HepG2 (cell line): ENCODE data around the gene HSPA1L. TPM values are rescaled to one million over a fixed set of nuclear protein-coding genes. Genes with fewer than 3 reads are reported as not detected.
A peak's percentile ranks its signal among the peaks of the same experiment; 100 is the strongest.

Experiments used
- ATF1 ChIP-seq: IDR thresholded peaks from 2 replicates; pipeline ENCODE4 v1.6.1; 2016; ENCODE audit warnings: mild to moderate bottlenecking, control low read depth
- CBX5 ChIP-seq: sonication (generic); formaldehyde crosslinking; IDR thresholded peaks from 2 replicates; pipeline ENCODE4 v1.4.0; 2020; ENCODE audit warnings: missing genetic modification reagents, borderline replicate concordance
- CHD4 ChIP-seq: fragments of 200-600 bp; sonication (generic); IDR thresholded peaks from 2 replicates; pipeline ENCODE4 v1.7.0; 2017; ENCODE audit warnings: mild to moderate bottlenecking, low read length, borderline replicate concordance
- MAF1 ChIP-seq: sonication (generic); formaldehyde crosslinking; IDR thresholded peaks from 2 replicates; pipeline ENCODE4 v1.5.0; 2020; ENCODE audit warnings: missing genetic modification reagents, borderline replicate concordance
- MEIS2 ChIP-seq: sonication (generic); formaldehyde crosslinking; IDR thresholded peaks from 2 replicates; pipeline ENCODE4 v1.9.0; 2021; ENCODE audit warnings: mild to moderate bottlenecking, missing genetic modification reagents
- MTF1 ChIP-seq: sonication (generic); formaldehyde crosslinking; IDR thresholded peaks from 2 replicates; pipeline ENCODE4 v1.5.0; 2020; ENCODE audit warnings: missing genetic modification reagents
- PAX8 ChIP-seq: sonication (generic); formaldehyde crosslinking; IDR thresholded peaks from 2 replicates; pipeline ENCODE4 v1.8.0; 2022; ENCODE audit warnings: mild to moderate bottlenecking, missing genetic modification reagents, borderline replicate concordance
- PHF8 ChIP-seq: sonication (generic); formaldehyde crosslinking; IDR thresholded peaks from 2 replicates; pipeline ENCODE4 v1.5.0; 2020; ENCODE audit warnings: missing genetic modification reagents
- SP140L ChIP-seq: sonication (generic); formaldehyde crosslinking; IDR thresholded peaks from 2 replicates; pipeline ENCODE4 v1.4.0; 2020; ENCODE audit warnings: missing genetic modification reagents, borderline replicate concordance
- U2AF1 ChIP-seq: fragments of 200-400 bp; formaldehyde crosslinking; optimal IDR thresholded peaks from 2 replicates; pipeline ENCODE3; 2017; ENCODE audit warnings: mild to moderate bottlenecking, low read depth, low read length
- XBP1 ChIP-seq: sonication (generic); formaldehyde crosslinking; IDR thresholded peaks from 2 replicates; pipeline ENCODE4 v1.5.0; 2020; ENCODE audit warnings: missing genetic modification reagents
- ZBTB4 ChIP-seq: sonication (generic); formaldehyde crosslinking; IDR thresholded peaks from 2 replicates; pipeline ENCODE4 v1.4.0; 2020; ENCODE audit warnings: missing genetic modification reagents, mild to moderate bottlenecking, borderline replicate concordance
- ZBTB7A ChIP-seq: sonication (generic); formaldehyde crosslinking; IDR thresholded peaks from 2 replicates; pipeline ENCODE4 v1.8.0; 2022; ENCODE audit warnings: mild to moderate bottlenecking, missing genetic modification reagents
- ZFP62 ChIP-seq: sonication (generic); formaldehyde crosslinking; IDR thresholded peaks from 2 replicates; pipeline ENCODE4 v1.4.0; 2020; ENCODE audit warnings: missing genetic modification reagents
- ZNF407 ChIP-seq: sonication (generic); formaldehyde crosslinking; IDR thresholded peaks from one replicate; pipeline ENCODE4 v1.5.1; 2020; ENCODE audit warnings: mild to moderate bottlenecking, missing genetic modification reagents; ENCODE audit errors: not compliant biosample characterization
- ZNF569 ChIP-seq: sonication (generic); formaldehyde crosslinking; IDR thresholded peaks from 2 replicates; pipeline ENCODE4 v1.5.0; 2020; ENCODE audit warnings: mild to moderate bottlenecking, missing genetic modification reagents, moderate library complexity, borderline replicate concordance
- ZNF703 ChIP-seq: sonication (generic); formaldehyde crosslinking; IDR thresholded peaks from 2 replicates; pipeline ENCODE4 v1.5.1; 2020; ENCODE audit warnings: missing genetic modification reagents, mild to moderate bottlenecking, moderate library complexity, borderline replicate concordance
- ZNF792 ChIP-seq: IDR thresholded peaks from 2 replicates; pipeline ENCODE4 v1.6.1; 2016
- polyA plus RNA-seq, 8 experiments: library from polyadenylated mRNA; depleted of rRNA in 3 of 8; stranded (reverse) in 7 of 8; unstranded in 1 of 8; fragments of >200 nt; fragmentation: Illumina TruSeq in 4 of 8; extraction: Trizol in 4 of 8; gene quantifications; 2 replicates each; pipeline versions ENCODE4 v1.2.1 to v1.2.3, GENCODE V29; 2011 to 2016; ENCODE audit warnings: low read depth in 4 of 8, missing spikeins in 1 of 8, mixed read lengths in 1 of 8; ENCODE audit not compliant: insufficient read depth in 1 of 8
- total RNA-seq, 5 experiments: library from RNA; depleted of rRNA; stranded (reverse); fragments of >200 nt; fragmentation: Illumina TruSeq; extraction: Trizol; gene quantifications; 2 replicates each; pipeline ENCODE4 v1.2.3, GENCODE V29; 2016; ENCODE audit warnings: low read depth in 1 of 5

The HSPA1L gene
- total and polyA plus RNA-seq, 2 of the 13 experiments (the other 11 are each of a cell fraction or from before 2014, with no cell fraction given): 0.55 to 1.0 TPM

DNA sequence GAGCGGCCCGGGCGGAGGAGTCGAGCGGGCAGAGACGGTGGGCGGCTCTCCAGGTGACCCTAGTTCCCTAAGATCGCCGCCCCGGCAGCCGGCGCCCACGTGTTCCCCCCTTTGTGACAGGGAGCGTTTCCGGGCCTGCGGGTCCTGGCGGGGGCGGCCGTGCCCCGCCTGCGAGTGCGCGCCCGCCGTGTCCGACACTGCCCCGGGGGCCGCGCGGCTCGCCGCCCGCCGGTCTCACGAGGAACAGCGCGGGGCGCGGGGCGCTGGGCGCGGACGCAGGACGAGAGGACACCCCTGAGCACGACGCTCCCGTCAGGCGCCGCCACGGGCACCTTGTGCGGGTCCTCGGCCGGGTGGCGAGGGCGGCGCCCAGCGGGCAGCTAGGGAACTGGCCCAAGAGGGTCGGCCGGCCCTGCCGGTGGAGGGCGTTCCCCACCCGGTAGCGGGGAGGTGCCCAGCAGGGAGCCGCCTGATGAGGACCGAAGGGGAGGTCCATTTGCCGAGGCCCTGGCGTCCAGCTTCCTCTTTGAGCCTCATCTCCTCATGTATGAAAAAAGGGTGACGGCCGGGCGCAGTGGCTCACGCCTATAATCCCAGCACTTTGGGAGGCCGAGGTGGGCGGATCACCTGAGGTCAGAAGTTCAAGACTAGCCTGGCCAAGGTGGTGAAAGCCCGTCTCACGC is 19.3 kb downstream of the HSPA1L start, which contains the start of gene VARS1 (continued):
- TF ChIP-seq ZNF407 (CRISPR knock-in tag): peak; percentile 47
- TF ChIP-seq ZFP62: no peak
- no peak; the same call in 1 of the 2 replicates for TF ChIP-seq ZNF703 (CRISPR knock-in tag)
- TF ChIP-seq XBP1: 0 out of 2 replicates have a peak, but pooled peaks have one; percentile 34
- TF ChIP-seq ZNF792: no peak; the same call in 1 of the 2 replicates
- TF ChIP-seq SP140L: no peak
- TF ChIP-seq ZBTB4 (CRISPR knock-in tag): no peak
- peak; percentile 88 for TF ChIP-seq MEIS2 (CRISPR knock-in tag)
- no peak for TF ChIP-seq ATF1 (CRISPR knock-in tag)
- no peak for TF ChIP-seq ZNF569
- no peak; the same call in 1 of the 2 replicates for TF ChIP-seq PAX8 (CRISPR knock-in tag)
- TF ChIP-seq MTF1 (CRISPR knock-in tag): no peak; the same call in 1 of the 2 replicates
- no peak for TF ChIP-seq ZBTB7A (CRISPR knock-in tag)
- TF ChIP-seq PHF8 (CRISPR knock-in tag): peak; percentile 59; the same call in 1 of the 2 replicates
- TF ChIP-seq CBX5 (CRISPR knock-in tag): peak; percentile 86; the same call in 1 of the 2 replicates
- no peak for TF ChIP-seq U2AF1
- peak; percentile 41; the same call in 1 of the 2 replicates for TF ChIP-seq CHD4
- TF ChIP-seq MAF1 (CRISPR knock-in tag): peak; percentile 79; the same call in 1 of the 2 replicates
